ENCODE results near the gene L3MBTL4.

Gene L3MBTL4

DNA sequence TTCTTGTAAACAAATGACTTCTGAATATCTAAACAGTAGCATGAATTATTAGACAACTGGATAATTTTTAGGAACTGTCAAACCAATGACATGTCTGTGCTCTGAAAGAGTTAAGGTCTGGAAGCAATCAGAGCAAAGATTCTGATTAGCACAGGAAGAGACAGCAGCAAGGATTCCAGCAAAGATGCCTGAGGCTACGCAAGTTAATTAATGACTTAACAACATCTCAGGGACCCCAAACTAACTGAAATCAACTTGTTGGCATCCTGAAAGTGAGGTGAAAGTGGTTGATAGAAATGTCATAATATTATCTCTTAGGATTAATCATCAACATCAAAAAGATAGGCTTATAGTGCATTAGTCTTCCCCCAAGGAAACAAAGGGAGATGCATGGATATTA, 396.0 kb downstream of the L3MBTL4 start:
- no peak for DNase-seq

DNA sequence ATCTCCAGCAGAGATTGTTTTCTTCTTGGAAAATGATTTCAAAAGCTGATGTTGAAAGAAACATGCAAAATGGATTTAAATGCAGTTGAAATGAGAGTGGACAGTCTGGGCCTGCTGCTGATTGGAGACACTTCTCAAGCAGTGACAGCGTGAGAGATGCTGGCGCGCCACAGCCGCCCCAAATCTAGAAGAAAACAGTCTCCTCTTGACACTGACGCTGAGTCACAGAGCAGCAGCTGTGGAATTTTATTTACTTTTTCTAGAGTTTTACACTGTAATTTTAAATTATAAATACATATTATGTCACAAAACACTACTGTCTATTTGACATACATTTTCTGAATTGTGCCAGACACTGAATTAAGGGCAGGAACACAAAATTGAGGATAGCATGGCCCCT, 397.5 kb downstream of the L3MBTL4 start:
- DNase-seq, result no peak

DNA sequence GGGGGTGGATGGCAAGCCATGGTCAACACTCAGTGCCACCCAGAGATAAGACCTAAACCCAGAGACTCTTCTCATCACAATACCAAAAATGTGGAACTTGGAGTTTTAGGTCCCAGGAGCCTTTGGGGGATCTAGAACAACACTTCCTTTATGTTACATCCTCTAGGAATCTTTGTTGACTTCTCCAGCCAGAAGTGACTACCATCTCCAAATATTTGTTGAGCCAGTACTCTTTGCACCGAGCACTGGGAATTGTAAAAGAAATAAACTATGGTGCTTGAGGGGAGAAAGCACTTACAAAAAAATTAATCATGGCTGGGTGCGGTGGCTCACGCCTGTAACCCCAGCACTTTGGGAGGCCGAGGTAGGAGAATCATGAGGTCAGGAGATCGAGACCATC, 399.3 kb downstream of the L3MBTL4 start:
- DNase-seq, result no peak

DNA sequence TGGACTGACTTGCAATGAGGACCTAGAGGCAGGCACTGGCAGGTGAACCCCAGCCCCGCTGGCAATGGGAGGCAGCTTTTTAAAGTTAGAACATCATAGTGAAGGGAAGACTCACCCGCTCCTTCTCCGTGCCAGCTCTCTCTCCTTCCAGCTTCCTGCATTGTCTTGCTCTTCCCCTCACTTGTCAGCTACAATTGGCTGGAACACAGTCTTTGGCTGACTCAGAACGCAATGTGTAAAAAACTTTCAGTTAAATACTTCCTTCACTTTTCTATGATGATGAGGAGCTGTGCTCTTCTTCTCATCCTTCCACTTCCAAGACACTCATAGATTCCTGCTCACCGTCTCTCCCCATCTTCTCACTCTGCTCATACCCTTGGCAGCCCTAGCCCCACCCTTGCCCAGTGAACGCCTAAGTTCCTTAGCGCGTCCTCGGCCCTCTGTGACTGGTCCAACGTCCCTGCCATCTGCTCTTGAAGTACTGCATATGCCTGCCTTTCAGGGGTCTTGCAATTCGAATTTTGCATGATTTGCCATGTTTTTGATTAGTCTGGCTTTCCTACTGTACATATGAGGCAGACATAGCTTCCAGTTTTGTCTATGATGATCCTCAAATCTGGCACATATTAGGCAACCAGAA, 401.4 kb downstream of the L3MBTL4 start:
- no peak for DNase-seq

DNA sequence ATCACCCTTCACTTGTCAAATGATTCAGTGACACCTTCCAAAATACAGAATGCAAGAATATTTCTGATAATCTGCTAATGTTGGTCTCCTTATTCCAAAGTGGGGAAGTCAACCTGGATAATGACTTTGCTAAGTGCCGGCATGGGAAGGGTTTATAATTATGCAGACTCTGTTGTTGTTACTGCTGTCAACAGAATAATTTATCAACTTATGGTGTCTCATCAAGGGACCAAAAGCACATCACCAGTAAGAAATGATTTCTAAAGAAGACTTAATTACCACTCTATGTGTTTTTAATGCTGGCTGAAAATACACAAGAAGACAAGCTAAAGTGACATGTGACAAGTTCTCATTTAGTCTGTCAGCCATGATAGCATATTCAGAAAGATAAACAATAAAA, 403.8 kb downstream of the L3MBTL4 start:
- no peak for DNase-seq

DNA sequence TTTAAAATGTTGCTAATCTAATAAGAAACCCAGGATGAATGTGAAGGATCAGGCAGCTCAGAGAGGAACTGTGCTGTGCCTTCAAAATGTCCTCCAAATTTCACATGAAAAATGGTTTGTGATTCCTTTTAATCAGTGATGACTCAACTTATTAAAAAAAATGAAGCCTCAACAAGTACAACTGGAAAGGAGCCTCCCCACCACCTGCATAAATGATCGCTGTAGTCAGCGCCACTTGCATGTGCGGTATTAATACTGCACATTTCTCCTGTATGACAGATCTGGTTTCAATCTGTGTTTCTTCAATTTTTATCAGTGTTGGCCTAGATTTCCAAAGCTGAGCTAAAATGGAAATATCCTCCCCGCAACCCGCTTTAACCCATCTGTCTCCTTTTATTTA, 404.4 kb downstream of the L3MBTL4 start:
- no peak for DNase-seq

DNA sequence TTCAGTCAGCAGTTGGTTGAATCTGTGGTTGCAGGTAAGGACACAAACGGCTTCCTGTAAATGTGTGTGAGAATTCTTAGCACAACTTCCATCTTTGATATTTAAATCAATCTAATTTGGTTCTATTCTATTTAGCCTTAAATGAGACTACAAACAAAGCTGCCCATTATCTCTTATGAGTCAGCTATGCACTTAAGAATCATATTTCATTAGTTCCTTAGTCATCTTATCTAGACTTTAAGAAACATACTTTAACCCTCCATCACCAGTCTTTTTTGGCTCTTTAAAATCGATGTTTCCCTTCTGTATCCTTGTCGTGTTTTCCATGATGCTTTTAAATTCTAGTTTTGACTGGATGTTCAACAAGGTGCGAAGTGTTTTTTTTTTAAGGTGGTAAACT, 405.0 kb downstream of the L3MBTL4 start:
- DNase-seq, result no peak

DNA sequence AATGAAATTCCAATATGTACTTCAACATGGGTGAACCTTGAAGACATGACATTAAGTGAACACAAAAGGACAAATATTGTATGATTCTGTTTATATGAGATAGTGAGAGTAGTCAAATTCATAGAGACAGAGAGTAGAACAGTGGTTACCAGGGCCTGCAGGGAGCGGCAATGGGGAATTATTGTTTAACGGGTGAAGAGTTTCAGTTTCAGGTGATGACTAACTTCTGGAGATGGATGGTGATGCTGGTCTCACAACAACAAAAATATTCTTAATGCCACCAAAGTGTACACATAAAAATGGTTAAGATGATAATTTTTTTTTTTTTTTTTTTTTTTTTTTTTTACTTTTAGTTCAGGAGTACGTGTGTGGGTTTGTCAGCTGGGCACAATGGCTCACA, 410.0 kb downstream of the L3MBTL4 start:
- DNase-seq, result no peak

DNA sequence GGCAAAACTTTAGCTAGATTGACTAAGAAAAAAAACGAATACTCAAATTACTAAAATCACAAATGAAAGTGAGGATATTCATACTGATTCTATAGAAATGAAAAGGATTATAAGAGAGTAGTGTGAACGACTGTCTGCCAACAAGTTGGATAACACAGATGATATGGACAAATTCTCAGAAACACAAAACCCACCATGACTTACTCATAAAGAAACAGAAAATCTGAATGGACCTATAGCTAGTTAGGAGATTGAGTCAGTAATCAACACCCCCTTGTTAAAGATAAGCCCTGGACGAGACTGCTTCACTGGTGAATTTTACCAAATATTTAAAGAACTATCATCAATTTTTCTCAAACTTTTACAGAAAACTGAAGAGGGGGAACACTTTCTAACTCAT, 410.6 kb downstream of the L3MBTL4 start:
- no peak for DNase-seq

DNA sequence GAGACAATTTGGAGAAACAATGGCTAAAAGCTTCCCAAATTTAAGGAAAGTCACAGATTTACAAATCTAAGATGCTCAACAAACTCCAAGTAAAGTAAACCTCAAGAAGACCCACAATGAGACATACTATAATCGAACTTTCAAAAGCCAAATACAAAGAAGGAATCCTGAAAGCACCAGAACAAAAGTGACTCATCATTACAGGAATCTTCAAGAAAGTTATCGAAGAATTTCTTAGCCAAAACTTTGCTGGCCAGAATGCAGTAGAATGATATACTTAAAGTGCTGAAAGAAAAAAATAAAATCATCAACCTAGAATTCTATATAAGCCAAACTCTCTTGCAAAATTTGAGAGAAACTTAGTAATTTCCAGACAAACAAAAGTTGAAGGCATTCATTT, 412.8 kb downstream of the L3MBTL4 start:
- no peak for DNase-seq

DNA sequence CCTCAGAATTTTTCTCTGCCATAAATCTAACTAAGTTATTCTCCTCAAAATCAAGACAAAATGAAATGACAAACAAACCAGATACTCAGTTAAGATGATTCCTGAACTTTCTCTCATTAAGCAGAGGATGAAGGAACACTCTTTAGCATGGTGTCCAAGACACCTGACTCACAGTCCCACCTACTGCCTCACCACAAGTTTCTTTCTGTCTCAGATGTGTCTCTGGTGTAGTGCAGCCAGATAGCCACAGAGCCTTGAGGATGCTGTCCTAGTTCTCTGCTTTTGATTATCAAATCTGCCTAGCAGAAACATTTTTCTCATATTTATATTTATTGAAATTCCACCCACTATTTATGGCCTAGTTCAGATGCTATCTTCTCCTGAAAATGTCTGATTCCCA, 415.8 kb downstream of the L3MBTL4 start:
- no peak for DNase-seq

DNA sequence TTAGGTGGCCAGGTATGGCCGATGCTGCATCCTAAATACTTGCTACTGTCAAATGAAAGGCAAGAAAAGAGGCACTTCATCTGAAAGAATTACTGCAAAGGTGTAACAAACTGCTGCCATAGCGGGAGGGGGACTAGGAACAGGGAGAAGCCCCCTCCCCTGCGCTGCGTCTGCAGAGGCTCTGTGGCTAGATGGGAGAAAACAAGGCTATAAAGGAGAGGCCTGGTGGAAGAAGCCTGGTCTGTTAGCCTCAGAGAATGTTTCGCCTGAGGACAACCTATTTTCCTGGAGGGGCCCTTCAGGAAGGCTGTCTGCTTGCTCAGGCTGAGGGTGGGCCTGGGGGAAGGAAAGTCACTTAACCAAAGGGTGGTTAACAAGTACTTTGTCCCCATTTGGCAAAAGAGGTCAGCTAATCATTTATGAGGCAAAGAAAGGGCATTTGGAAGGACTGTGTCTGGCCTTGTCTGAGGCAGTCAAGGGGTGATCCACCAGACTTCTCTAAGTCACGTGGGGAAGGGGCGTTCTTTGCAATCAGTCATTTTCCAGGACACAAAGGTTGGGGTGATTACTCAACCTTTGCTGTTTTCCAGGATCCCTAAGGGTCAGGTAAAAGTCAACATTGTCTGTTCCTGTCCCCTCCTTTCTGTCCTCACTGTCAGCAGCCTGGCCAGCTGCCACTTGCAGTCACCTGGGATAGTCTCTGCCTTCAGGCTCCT, 416.4 kb downstream of the L3MBTL4 start:
- no peak for DNase-seq

DNA sequence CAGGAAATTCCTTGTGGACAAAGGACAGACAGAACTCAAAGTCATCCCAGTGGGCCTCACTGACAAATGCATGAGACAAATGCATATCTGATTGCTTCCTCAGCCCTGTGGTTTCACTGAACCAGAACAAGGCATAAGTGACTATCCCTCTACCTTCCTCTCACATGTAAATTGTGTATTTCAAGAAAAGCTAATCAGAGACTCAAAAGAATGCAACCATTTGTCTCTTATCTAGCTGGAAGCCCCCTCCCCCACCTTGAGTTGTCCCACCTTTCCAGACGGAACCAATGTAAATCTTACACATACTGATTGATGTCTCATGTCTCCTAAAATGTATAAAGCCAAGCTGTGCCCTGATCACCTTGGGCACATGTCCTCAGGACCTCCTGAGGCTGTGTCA, 417.4 kb downstream of the L3MBTL4 start:
- no peak for DNase-seq

DNA sequence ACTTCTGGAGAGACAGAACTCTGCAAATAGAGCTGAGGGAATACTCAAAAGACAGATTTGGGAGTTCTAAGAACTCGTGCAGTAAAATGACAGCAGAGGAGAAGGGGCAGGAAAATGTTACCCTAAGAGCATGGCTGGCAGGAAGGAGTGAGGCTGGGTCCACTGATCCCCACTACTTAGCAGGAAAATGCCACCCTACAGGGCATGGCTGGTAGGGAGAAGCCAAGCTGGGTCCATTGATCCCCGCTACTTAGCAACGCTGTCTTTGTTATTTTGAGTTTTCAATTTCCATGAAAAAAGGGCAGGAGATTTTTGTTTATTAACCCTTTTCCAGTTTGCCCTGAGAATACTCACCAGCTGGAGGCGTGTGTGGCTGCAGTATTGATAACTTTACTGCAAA, 419.1 kb downstream of the L3MBTL4 start:
- DNase-seq, result no peak

DNA sequence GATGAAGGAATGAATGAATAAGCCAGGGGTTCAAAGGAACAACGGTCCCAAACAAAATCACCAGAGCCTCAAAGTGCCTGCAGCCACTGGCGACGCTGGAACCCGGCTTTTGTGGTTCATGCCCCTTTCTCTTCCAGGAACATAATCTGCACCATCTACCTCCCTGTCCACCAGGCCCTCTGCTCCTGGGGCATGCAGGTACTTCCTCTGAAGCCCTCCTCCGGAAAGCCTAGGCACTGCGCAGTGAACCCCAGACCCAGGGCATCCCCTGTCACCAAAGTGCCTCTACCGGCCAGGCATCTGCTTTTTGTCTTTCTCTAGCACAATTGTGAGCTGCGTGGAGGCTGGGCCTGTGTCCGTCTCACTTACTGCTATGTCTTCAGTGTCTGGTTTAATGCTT, 420.8 kb downstream of the L3MBTL4 start:
- DNase-seq, result no peak

DNA sequence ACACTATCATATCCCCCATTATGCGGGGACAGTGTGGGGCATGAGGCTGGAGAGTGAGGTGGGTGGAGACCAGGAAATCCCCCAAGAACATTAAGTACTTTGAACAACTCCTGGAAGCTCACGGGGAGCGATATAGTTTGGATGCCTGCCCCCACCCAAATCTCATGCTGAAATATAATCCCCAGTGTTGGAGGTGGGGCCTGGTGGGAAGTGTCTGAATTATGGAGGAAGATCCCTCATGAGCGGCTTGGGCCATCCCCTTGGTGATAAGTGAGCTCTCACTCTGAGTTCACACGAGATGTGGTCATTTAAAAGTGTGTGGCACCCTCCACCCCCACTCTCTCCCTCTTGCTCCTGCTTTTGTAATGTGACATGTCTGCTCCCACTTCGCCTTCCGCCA, 422.3 kb downstream of the L3MBTL4 start:
- DNase-seq, result no peak

DNA sequence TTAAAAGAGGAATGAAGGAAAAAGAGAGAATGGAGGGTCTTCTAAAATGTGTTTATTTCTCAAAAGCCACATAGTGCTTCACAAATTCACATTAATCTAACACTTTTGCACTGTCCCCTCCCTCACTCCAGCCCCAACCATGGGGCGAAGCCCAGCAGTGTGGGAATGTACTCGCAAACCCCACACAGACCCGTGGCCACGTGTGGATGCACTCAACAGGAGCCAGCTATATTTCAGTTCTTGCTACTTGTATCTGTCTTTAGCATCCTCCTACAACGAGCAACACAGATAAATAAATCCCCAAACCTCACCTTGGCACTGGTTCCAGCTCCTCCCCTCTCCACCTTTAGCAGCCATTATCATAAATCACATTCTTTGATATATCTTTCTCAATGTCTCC, 427.5 kb downstream of the L3MBTL4 start:
- no peak for DNase-seq

DNA sequence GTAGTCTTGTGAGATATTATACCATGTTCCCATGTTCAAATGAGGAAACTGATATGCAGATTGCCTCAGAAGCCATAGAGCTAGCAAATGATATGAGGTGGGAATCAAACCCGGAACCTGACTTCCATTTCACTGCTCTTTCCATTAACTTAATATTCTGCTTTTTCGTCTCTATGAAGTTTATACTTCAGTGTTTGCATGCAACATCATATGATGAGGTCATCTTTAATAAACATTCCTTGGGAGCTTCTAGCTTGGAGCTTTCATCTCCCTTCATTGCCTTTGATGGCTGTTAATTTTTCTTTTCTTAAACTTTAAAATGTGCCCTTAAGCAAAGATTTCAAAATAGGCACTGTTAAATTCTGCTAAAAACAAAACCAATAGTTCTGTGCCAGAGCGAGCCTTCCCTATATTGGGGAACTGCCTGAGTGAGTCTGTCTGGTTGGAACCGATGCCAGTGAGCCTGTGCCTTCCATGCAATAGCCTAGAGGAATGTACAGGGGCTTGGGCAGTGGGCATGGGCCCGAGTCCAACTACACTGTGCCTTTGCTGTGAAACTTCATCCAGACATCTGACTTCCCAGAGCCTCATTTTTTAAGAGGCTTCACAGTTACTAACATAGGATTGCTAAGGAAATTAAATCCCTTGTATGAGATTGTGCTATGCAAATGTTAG, 428.3 kb downstream of the L3MBTL4 start:
- DNase-seq, result no peak

DNA sequence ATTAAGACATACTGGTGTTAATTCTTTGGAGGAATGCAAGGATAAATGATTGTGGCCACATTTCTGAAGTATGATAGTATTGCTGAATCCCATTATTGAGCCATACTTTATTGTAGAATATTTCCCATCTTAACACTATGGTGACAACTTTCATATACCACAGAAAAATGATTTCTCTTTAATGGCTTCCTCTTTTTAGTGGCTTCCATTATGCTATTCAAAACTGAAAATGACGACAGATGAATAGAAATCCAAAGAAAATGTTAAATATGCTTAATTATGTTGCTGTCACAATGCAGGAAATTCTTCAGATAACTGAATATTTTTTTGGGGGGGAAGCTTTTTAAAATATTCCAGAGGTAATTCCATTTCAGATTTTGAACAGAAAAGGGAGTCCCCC, 430.5 kb downstream of the L3MBTL4 start:
- DNase-seq, result no peak

DNA sequence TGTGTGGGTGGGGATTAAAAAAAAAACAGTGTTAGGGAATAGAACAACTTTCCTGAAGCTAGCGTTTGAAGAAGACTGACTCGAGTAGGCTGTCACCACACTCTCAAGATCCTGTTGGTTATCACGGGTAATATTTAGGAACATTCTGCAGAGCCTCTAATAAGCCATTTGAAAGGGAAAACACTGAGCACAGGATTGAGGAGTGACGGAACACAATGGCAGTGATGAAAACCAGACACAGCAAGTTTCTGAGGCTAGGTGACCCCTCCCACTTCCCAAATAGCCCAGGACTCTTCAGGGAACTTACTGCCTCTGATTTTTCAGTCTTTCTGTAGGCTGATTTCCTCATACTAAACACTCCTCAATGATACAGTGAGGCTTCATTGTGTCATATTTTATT, 431.2 kb downstream of the L3MBTL4 start:
- DNase-seq, result no peak

DNA sequence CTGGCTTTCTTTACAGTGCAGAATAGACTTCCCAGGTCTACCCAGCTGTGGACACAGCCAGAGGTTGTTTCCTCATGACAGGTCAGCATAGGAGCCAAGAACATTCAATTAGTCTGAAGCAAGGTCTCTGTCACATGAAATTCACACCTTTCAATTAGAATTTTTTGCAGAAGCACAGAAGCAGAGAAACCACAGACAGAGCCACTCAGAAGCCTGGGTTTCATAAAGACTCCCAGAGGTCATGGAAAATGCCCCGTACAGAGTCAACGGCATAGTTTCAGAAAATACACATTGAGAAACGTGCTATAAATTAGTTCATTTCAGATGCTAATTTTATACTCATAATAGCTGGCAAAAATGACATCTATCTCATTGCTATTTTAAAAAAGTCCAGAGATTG, 432.4 kb downstream of the L3MBTL4 start:
- DNase-seq, result no peak

DNA sequence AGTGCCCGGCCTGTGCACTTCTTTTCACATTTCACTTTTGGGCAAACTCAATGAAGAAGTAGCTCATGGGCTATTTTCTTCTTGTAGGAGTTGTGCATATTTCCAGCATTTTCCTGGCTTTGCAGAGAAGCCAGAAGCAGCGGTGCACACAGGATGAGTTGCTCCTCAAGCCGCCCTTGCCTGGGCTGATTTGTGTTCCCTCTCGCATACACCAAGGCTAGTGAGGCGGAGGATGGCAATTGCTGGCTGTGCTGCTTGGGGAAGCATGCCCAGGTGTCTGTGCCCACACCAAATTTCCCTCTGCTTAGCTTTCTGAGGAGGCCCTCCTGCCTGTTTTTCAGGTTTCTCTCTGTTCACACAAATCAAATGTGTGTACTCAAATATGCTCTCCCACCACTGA, 434.0 kb downstream of the L3MBTL4 start:
- no peak for DNase-seq

DNA sequence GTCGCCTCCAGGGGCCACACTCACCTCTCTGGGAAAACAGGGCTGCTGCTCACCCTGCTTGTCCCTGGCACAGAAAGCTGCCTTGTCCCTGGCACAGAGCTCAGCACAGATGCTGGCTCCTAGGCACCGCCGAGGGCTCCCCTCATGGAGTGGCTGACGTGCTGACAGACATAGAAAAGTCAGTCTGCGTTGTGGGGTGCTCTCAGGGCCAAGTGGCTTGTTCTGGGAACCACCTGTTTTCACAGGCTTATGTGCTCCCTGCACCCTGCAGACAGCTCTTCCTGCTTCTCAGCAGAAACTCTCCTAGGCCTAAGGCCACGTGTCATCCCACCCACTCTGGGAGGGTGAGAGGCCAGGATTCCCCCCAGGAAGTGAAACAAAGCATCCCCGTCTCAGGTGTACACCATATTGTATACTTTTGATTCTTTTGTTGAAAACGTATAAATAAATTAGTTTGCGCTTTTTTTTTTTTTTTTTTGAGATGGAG, 434.7 kb downstream of the L3MBTL4 start:
- no peak for DNase-seq

DNA sequence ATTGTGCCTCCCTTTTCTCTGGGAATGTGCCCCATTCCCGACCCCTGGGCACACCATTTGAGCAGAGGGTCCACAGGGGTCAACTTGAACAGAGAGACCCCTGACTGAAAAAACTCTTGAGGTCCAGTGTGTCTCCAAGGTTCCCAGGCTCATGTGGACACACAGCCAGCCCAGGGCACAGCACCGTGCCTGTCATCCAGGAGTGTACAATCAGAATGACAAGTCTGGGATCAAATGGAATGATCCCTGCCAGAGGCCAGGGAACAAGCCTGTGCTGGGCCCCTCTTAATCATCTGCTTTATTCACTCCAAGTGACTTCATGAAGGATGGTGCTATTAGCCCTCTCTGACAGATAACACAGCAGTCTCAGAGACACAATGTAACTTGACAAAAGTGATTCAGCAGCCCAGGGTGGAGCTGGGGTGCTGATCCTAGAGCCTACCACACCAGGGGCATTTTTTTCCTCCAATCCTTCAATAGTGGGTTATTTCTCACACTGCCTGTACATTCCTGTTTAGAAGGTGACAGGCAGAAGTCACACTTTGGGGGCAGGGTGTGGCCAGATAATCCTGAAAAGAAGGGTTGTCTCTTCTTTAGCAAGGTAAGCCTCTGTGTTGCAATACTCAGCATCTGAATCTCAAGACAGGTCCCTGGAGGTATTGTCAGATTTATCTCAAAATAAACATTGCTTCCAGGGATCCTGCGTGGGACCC, 435.4 kb downstream of the L3MBTL4 start:
- DNase-seq, result no peak
